ENCODE results near the gene ALPK3.

DNA sequence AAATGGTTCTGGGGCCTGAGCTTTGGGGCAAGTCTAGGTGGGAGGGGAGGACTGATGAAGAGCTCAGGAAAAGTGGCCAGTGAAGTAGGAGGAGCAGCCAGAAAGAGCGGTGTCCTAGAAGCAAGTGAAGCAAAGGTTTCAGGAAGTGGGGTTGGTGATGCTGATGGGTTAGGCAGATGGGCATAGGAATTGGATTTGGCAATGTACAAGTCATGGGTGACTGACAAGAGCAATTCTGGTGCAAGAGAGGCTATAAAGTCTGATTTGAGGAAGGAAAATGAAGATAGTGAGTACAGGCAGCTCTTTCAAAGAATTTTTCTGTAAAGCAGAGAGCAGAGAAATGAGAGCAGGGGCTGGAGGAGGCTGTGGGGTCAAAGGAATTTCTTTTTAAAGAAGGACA lies 19.7 kb downstream of the ALPK3 start:
- TF ChIP-seq, protein P1, sequence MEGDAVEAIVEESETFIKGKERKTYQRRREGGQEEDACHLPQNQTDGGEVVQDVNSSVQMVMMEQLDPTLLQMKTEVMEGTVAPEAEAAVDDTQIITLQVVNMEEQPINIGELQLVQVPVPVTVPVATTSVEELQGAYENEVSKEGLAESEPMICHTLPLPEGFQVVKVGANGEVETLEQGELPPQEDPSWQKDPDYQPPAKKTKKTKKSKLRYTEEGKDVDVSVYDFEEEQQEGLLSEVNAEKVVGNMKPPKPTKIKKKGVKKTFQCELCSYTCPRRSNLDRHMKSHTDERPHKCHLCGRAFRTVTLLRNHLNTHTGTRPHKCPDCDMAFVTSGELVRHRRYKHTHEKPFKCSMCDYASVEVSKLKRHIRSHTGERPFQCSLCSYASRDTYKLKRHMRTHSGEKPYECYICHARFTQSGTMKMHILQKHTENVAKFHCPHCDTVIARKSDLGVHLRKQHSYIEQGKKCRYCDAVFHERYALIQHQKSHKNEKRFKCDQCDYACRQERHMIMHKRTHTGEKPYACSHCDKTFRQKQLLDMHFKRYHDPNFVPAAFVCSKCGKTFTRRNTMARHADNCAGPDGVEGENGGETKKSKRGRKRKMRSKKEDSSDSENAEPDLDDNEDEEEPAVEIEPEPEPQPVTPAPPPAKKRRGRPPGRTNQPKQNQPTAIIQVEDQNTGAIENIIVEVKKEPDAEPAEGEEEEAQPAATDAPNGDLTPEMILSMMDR (IDR thresholded peaks at IDR 0.05), result no peak
- no peak for TF ChIP-seq POLR2AphosphoS5 (IDR thresholded peaks at IDR 0.05)

All from gastroesophageal sphincter (tissue), 3 donors.